Adipocyte (in vitro differentiated cells): Measurements from ENCODE around the gene SHC3.

ENCODE experiments used
- DNase-seq: peaks from one replicate; pipeline ENCODE4 v3.0.0-alpha.2; 2015; ENCODE audit warnings: low read depth
- H3K27me3 ChIP-seq: replicated peaks from 2 replicates; pipeline ENCODE4 v1.7.0; 2013; ENCODE audit warnings: mild to moderate bottlenecking, low read length, moderate library complexity; ENCODE audit not compliant: control insufficient read depth, insufficient read depth
- H3K36me3 ChIP-seq: 2 replicates; pipeline ENCODE4 v1.7.0; 2013; ENCODE audit warnings: low read length, mild to moderate bottlenecking, moderate library complexity; ENCODE audit not compliant: control insufficient read depth, insufficient read depth, severe bottlenecking
- H3K4me1 ChIP-seq: 2 replicates; pipeline ENCODE4 v1.7.0; 2013; ENCODE audit warnings: mild to moderate bottlenecking, low read length, moderate library complexity; ENCODE audit not compliant: control insufficient read depth, insufficient read depth
- H3K4me3 ChIP-seq: 2 replicates; pipeline ENCODE4 v1.7.0; 2013; ENCODE audit warnings: mild to moderate bottlenecking, low read length, moderate library complexity
- H3K9ac ChIP-seq: 2 replicates; pipeline ENCODE4 v1.7.0; 2013; ENCODE audit warnings: mild to moderate bottlenecking, low read length, moderate library complexity
- H3K9me3 ChIP-seq: 2 replicates; pipeline ENCODE4 v1.7.0; 2013; ENCODE audit warnings: mild to moderate bottlenecking, low read length, moderate library complexity; ENCODE audit not compliant: control insufficient read depth

SHC3 gene, protein sequence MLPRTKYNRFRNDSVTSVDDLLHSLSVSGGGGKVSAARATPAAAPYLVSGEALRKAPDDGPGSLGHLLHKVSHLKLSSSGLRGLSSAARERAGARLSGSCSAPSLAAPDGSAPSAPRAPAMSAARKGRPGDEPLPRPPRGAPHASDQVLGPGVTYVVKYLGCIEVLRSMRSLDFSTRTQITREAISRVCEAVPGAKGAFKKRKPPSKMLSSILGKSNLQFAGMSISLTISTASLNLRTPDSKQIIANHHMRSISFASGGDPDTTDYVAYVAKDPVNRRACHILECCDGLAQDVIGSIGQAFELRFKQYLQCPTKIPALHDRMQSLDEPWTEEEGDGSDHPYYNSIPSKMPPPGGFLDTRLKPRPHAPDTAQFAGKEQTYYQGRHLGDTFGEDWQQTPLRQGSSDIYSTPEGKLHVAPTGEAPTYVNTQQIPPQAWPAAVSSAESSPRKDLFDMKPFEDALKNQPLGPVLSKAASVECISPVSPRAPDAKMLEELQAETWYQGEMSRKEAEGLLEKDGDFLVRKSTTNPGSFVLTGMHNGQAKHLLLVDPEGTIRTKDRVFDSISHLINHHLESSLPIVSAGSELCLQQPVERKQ

DNA sequence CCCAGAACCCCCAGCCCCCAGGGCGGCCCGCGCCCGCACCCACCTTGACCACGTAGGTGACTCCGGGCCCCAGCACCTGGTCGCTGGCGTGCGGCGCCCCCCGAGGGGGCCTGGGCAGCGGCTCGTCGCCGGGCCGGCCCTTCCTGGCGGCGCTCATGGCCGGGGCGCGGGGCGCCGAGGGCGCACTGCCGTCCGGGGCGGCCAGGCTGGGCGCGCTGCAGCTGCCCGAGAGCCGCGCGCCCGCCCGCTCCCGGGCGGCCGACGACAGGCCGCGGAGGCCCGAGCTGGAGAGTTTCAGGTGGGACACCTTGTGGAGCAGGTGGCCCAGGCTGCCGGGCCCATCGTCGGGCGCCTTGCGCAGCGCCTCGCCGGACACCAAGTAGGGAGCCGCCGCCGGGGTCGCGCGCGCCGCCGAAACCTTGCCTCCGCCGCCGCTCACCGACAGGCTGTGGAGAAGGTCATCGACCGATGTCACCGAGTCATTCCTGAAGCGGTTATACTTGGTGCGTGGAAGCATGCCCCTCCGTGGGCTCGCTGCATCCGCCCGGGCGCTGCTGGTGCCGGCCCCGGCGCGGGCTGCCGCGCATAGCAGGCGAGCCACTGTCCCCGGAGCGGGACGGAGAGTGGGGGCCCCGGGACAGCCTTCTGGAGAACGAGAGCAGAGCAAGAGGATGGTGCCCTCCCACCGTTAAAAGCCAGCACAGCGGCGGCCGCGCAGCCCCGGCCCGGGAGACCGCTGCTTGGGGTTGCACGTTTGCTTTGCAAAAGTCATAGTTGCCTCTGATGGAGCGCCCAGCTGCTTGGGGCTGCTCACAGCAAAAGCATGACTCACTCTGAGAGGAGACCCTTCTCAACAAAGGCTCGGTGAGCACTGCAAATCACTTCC, at the start of gene SHC3:
SHC3 (minus strand) TSS at position 875 of the 886 bp plus-strand sequence; CDS start at position 517, 358 bp downstream.
- H3K27me3 ChIP-seq = no peaks in the 10 kb centered on the region
- peak; percentile 45 for DNase-seq

DNA sequence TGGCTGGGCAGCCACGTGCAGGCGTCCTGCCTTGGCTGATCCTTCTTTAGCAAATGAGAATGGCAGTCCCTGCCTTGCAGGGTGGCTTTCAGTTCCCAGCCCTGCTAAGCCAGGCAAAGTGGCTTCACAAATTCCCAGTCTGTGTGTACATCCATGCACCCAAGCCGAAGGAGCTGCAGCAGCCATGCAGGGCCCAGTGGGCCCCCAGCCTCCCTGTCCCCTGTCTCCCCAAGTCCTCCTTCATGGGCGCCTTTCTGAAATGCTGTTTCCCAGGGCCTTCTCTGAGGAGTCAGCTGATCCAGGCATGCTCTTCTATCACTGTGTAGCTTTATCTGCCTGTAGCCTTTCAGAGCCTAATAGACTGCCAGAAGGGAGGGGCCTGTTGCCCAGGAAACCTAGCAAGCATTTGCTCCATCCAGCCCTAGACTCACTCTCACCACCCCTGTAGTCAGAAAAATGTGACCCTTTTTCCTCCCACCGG, 47.4 kb upstream of the SHC3 start:
- Histone ChIP-seq H3K4me3 (no peak overlapping the region), H3K9me3 (peaks cover 7% of the 10 kb centered on the region), H3K9ac (no peak overlapping the region), H3K4me1 (peaks cover 7% of the 10 kb centered on the region), H3K27me3 (no peaks in the 10 kb centered on the region), H3K36me3 (no peaks in the 10 kb centered on the region)
- DNase-seq = peak; percentile 19

More for the DNA sequence above, at the start of gene SHC3:
- H3K9ac ChIP-seq = peak within 1 kb of the TSS; percentile 73
- no peaks in the 10 kb centered on the region for H3K36me3 ChIP-seq
- no peaks in the 10 kb centered on the region for H3K9me3 ChIP-seq
- peaks cover 21% of the 10 kb centered on the region for H3K4me1 ChIP-seq
- peak within 1 kb of the TSS; percentile 81 for H3K4me3 ChIP-seq

DNA sequence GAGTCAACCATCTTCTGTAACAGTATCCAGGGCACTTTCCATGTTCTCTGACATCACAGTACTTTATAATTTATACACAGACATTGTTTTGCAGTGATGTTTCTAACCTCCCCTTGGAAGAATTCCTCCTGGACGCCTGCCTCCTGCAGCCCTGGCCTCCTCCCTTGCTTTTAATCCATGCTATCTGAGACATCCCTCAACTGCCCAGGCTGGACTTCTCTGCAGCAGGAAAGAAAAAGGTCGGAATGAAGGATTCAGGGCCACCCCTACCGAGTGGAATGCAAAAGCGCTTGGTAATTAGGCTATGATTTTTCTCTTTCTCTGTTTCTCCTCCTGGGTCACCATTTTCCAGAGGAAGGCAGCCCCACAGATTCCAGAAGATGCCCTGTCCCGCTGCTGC, 47.0 kb upstream of the SHC3 start:
- DNase-seq = peak; percentile 50
- peaks cover 7% of the 10 kb centered on the region for H3K4me1 ChIP-seq
- H3K36me3 ChIP-seq = no peaks in the 10 kb centered on the region
- H3K4me3 ChIP-seq = no peak overlapping the region
- no peaks in the 10 kb centered on the region for H3K27me3 ChIP-seq
- H3K9me3 ChIP-seq = peaks cover 2% of the 10 kb centered on the region
- H3K9ac ChIP-seq = no peak overlapping the region

DNA sequence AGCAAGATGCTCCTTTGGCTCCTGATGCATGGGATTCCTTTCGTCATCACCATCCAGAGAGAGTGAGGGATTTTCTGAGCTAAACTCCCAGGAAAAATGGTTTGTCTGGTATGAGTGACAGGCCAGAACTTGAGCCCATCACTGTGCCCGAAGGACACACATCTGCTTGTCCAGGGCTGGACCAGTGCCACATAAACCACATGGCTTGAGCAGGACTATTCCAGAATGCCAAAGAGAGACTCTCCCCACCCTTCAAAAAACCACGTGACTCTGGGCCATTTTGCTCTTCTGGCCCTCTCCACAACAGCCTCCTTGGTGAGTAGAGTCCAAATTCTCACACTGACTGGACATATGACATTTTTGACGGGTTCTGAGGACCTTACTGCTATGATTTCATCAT, 46.4 kb upstream of the SHC3 start:
- no peaks in the 10 kb centered on the region for H3K36me3 ChIP-seq
- no peak overlapping the region for H3K4me3 ChIP-seq
- no peaks in the 10 kb centered on the region for H3K9me3 ChIP-seq
- DNase-seq = no peak
- H3K9ac ChIP-seq = no peak overlapping the region
- no peaks in the 10 kb centered on the region for H3K27me3 ChIP-seq
- H3K4me1 ChIP-seq = peaks cover 7% of the 10 kb centered on the region

DNA sequence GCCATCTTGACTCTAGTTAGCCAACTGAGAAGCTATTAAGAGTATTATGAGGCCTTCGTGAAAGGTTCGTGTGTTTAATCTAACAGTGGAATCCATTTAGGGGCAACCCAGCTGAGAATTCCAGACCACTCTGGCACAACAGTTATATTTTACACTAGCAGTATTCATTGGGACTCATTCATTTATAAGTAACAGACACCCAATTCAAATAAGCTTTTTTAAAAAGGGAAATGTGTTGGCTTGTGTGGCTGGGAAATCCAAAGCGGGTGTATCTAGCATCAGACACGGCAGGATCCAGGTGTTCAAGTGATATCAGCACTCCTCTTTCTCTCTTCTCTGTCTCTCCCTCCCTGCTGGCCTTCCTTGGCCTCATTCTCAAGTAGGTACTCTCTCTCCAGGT, 46.0 kb upstream of the SHC3 start:
- H3K9ac ChIP-seq = no peak overlapping the region
- H3K36me3 ChIP-seq = no peaks in the 10 kb centered on the region
- DNase-seq = no peak
- peaks cover 7% of the 10 kb centered on the region for H3K4me1 ChIP-seq
- H3K27me3 ChIP-seq = no peaks in the 10 kb centered on the region
- H3K4me3 ChIP-seq = no peak overlapping the region
- H3K9me3 ChIP-seq = no peaks in the 10 kb centered on the region

DNA sequence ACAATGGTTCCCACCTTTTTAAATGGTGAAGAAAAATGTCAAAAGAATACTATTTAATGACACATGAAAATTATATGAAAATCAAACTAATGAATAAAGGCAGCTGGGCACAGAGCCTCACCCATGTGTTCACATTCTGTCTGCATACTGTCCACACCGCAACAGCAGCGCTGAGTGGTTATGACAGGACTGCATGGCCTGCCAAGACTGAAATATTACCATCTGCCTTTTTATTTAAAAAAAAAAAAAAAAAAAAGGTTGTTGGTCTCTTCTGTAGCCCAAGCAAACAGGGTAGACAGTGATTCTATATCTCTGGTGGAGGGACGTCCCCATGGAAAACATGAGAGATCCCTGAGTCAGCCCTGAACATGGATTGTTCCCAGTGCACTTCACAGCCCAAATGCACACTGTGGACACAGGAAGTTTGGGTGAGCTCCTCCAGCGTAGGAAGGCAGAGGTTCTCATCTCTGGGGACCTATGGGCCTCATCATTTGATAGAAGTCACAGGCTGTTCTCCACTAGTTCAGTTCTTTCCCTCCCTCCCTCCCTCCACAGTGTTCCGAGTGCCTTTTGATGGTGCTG, 44.9 kb upstream of the SHC3 start:
- H3K4me1 ChIP-seq = peaks cover 13% of the 10 kb centered on the region
- H3K36me3 ChIP-seq = no peaks in the 10 kb centered on the region
- H3K27me3 ChIP-seq = no peaks in the 10 kb centered on the region
- no peak overlapping the region for H3K4me3 ChIP-seq
- peak; percentile 76 for DNase-seq
- H3K9ac ChIP-seq = no peak overlapping the region
- no peaks in the 10 kb centered on the region for H3K9me3 ChIP-seq

DNA sequence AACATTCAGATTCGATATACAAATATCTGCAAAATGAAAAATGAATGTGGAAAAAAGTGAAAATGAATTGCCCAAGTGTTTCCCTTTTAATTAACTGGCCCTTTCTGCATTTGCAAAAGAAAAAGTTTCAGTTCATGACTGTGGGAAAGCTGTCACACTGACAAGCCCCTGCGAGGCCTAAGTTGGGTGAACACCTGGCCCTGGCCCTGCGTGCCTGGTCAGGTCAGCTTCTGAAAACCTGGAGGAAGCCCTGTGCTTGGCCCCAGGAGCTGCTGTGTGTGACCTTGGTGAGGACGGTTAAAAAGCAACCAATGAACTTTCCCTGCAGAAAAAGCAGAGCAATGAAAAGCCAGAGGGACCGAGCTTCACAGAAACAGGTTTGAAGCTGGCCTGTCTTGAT, 41.0 kb upstream of the SHC3 start:
- DNase-seq = no peak
- Histone ChIP-seq H3K9ac (no peak overlapping the region), H3K9me3 (peaks cover 4% of the 10 kb centered on the region), H3K27me3 (no peaks in the 10 kb centered on the region), H3K4me1 (peaks cover 14% of the 10 kb centered on the region), H3K4me3 (no peak overlapping the region), H3K36me3 (no peaks in the 10 kb centered on the region)

DNA sequence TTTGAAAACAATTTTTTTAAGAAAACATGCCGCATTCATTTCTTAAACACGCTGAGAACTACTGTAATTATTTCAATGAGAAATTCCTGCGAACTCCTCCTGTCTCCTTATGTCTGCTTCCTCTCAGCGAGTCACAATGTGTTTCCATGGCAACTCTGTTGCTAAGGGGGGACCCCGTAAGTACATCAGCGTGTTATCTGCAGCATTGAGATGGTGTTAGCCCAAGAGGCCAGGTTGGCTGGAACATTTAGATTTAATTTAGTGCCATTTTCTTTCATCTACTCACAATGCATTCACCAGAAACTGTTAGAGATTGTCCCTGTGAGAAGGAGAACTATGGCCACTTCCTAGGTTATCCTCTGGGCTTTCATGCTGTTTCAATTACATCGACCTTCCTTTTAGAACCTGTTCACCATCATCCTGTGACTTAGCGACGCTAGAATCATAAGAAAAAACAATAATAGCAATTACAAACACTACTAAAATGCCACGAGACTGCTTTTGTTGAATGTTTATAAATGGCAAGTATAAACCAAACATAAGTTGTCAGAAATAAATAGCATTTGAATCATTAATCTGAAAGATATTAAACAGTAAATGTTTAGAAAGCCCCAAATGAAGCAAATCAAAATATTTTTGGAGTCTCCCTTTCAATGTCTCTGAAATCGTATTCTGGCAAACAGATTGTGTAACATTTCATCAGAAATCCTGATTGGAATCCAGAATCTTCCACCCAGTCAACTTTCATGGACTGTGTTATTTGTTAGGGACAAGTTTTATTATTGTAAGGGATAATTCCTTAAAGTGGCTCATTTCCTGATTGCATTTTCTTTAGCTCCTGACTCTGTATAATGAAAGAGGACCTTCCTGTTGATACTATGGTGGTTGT, 39.7 kb upstream of the SHC3 start:
- Histone ChIP-seq H3K36me3 (no peaks in the 10 kb centered on the region), H3K27me3 (no peaks in the 10 kb centered on the region), H3K4me3 (peak overlapping the region; percentile 51), H3K4me1 (peaks cover 14% of the 10 kb centered on the region), H3K9me3 (peaks cover 4% of the 10 kb centered on the region), H3K9ac (peak overlapping the region; percentile 63)
- peak; percentile 53 for DNase-seq

DNA sequence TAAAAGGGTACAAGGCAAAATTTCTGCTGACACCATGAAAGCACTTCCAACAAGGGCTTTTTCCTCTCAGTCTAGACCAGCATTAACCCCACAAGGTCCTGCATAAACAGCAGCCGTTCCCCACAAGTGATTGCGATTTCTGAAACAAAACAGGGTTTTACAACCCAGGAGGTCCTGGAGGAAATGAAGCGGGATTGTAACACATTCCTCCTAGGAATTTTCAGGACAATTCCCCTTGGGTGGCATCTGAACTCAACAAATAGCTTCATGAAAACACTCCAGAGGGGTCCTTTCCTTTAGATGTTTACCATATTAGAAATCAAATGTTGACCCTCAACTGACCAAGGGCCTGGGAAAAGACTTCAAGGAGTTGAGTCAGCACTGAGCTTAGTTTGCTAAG, 36.7 kb upstream of the SHC3 start:
- no peaks in the 10 kb centered on the region for H3K36me3 ChIP-seq
- H3K9ac ChIP-seq = no peak overlapping the region
- DNase-seq = no peak
- peaks cover 12% of the 10 kb centered on the region for H3K4me1 ChIP-seq
- no peaks in the 10 kb centered on the region for H3K27me3 ChIP-seq
- peaks cover 4% of the 10 kb centered on the region for H3K9me3 ChIP-seq
- H3K4me3 ChIP-seq = no peak overlapping the region

DNA sequence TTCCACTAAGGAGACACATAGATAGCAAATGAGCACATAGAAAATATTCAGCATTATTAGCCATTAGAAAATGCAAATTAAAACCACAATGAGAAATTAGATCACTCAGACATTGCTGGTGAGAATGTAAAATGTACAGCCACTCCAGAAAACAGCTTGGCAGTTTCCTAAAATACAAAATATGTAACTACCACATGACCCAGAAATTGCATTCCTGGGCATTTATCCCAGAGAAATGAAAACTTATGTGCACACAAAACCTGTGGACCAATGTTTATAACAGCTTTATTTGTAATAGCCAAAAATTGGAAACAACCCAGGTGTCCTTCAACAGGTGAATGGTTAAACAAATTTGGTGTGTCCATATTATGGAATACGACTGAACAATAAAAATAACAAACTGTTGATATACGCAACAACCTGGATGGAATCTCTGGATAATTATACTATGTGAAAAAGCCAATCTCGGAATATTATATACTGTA, 34.8 kb upstream of the SHC3 start:
- peaks cover 5% of the 10 kb centered on the region for H3K4me1 ChIP-seq
- H3K4me3 ChIP-seq = no peak overlapping the region
- DNase-seq = peak; percentile 47
- H3K9me3 ChIP-seq = peaks cover 4% of the 10 kb centered on the region
- H3K9ac ChIP-seq = no peak overlapping the region
- no peaks in the 10 kb centered on the region for H3K27me3 ChIP-seq
- no peaks in the 10 kb centered on the region for H3K36me3 ChIP-seq
